ENCODE results near the gene SVOPL.

Gene SVOPL

GRCh38 chr7:138570715-138571114 lies 130.4 kb downstream of the SVOPL start:
- TF ChIP-seq EP300 (IDR thresholded peaks at IDR 0.05; ENCODE audit: borderline replicate concordance), result no peak
- TF ChIP-seq NFIC (IDR thresholded peaks at IDR 0.05), result no peak
- no peak for TF ChIP-seq REST (IDR thresholded peaks at IDR 0.05; ENCODE audit: low read depth)
- TF ChIP-seq MAX (IDR thresholded peaks at IDR 0.05), result no peak
- TF ChIP-seq TEAD4 (IDR thresholded peaks at IDR 0.05), result no peak
- TF ChIP-seq RAD21 (IDR thresholded peaks at IDR 0.05; ENCODE audit: low read depth), result no peak
- no peak for TF ChIP-seq TAF1 (IDR thresholded peaks at IDR 0.05; ENCODE audit: low read depth)

- TF ChIP-seq NFIC (IDR thresholded peaks at IDR 0.05) (no peak), CREB1 (IDR thresholded peaks at IDR 0.05; ENCODE audit: low read depth) (no peak), ZBTB7A (IDR thresholded peaks at IDR 0.05; ENCODE audit: low read depth) (no peak), TCF12 (IDR thresholded peaks at IDR 0.05; ENCODE audit: low read depth) (no peak), TEAD4 (IDR thresholded peaks at IDR 0.05) (no peak)
Measured at GRCh38 chr7:138569418-138569817, 131.7 kb downstream of the SVOPL start.

GRCh38 chr7:138568655-138569054 lies 132.5 kb downstream of the SVOPL start:
- TF ChIP-seq TEAD4 (IDR thresholded peaks at IDR 0.05) (no peak), REST (IDR thresholded peaks at IDR 0.05; ENCODE audit: low read depth) (no peak), RAD21 (IDR thresholded peaks at IDR 0.05; ENCODE audit: low read depth) (no peak), FOXM1 (IDR thresholded peaks at IDR 0.05; ENCODE audit: borderline replicate concordance, low read depth) (no peak), CEBPB (IDR thresholded peaks at IDR 0.05) (no peak), NFIC (IDR thresholded peaks at IDR 0.05) (no peak), TCF12 (IDR thresholded peaks at IDR 0.05; ENCODE audit: low read depth) (no peak), USF1 (IDR thresholded peaks at IDR 0.05) (no peak), CREB1 (IDR thresholded peaks at IDR 0.05; ENCODE audit: low read depth) (no peak), YY1 (IDR thresholded peaks at IDR 0.05; ENCODE audit: low read depth) (no peak), ZBTB7A (IDR thresholded peaks at IDR 0.05; ENCODE audit: low read depth) (no peak), EP300 (IDR thresholded peaks at IDR 0.05; ENCODE audit: borderline replicate concordance) (no peak), TAF1 (IDR thresholded peaks at IDR 0.05; ENCODE audit: low read depth) (no peak), EGR1 (IDR thresholded peaks at IDR 0.05) (no peak), MAX (IDR thresholded peaks at IDR 0.05) (no peak)

- TF ChIP-seq FOXM1 (IDR thresholded peaks at IDR 0.05; ENCODE audit: borderline replicate concordance, low read depth) (no peak), YY1 (IDR thresholded peaks at IDR 0.05; ENCODE audit: low read depth) (no peak), CEBPB (IDR thresholded peaks at IDR 0.05) (no peak), REST (IDR thresholded peaks at IDR 0.05; ENCODE audit: low read depth) (no peak), NFIC (IDR thresholded peaks at IDR 0.05) (no peak), TCF12 (IDR thresholded peaks at IDR 0.05; ENCODE audit: low read depth) (no peak), TAF1 (IDR thresholded peaks at IDR 0.05; ENCODE audit: low read depth) (no peak), MAX (IDR thresholded peaks at IDR 0.05) (no peak), CREB1 (IDR thresholded peaks at IDR 0.05; ENCODE audit: low read depth) (no peak), ZBTB7A (IDR thresholded peaks at IDR 0.05; ENCODE audit: low read depth) (no peak)
Measured at GRCh38 chr7:138565451-138566114, 135.6 kb downstream of the SVOPL start.

- TF ChIP-seq REST (IDR thresholded peaks at IDR 0.05; ENCODE audit: low read depth), result no peak
- no peak for TF ChIP-seq TCF12 (IDR thresholded peaks at IDR 0.05; ENCODE audit: low read depth)
- no peak for TF ChIP-seq TAF1 (IDR thresholded peaks at IDR 0.05; ENCODE audit: low read depth)
- no peak for TF ChIP-seq MAX (IDR thresholded peaks at IDR 0.05)
- TF ChIP-seq ZBTB7A (IDR thresholded peaks at IDR 0.05; ENCODE audit: low read depth), result no peak
- no peak for TF ChIP-seq FOXM1 (IDR thresholded peaks at IDR 0.05; ENCODE audit: borderline replicate concordance, low read depth)
- no peak for TF ChIP-seq TEAD4 (IDR thresholded peaks at IDR 0.05)
- no peak for TF ChIP-seq EP300 (IDR thresholded peaks at IDR 0.05; ENCODE audit: borderline replicate concordance)
- TF ChIP-seq NFIC (IDR thresholded peaks at IDR 0.05), result no peak
- no peak for TF ChIP-seq CEBPB (IDR thresholded peaks at IDR 0.05)
- TF ChIP-seq YY1 (IDR thresholded peaks at IDR 0.05; ENCODE audit: low read depth), result no peak
- TF ChIP-seq USF1 (IDR thresholded peaks at IDR 0.05), result no peak
- no peak for TF ChIP-seq EGR1 (IDR thresholded peaks at IDR 0.05)
- TF ChIP-seq RAD21 (IDR thresholded peaks at IDR 0.05; ENCODE audit: low read depth), result no peak
- no peak for TF ChIP-seq CREB1 (IDR thresholded peaks at IDR 0.05; ENCODE audit: low read depth)
Measured at GRCh38 chr7:138565071-138565450, 136.1 kb downstream of the SVOPL start.
